NT2/D1 (cell line): Measurements from ENCODE around the gene MAGI1.

Experiments used
- DNase-seq: peaks from one replicate; pipeline ENCODE4 v3.0.0-alpha.2; 2011; ENCODE audit warnings: low read depth, low spot score
- H3K27me3 ChIP-seq: 2 replicates; pipeline ENCODE4 v1.6.0; 2011; ENCODE audit warnings: mild to moderate bottlenecking; ENCODE audit not compliant: insufficient read length, insufficient read depth
- H3K36me3 ChIP-seq: 2 replicates; pipeline ENCODE4 v1.6.1; 2011; ENCODE audit warnings: mild to moderate bottlenecking, low read length, mixed read lengths; ENCODE audit not compliant: insufficient read depth, insufficient read length
- H3K4me1 ChIP-seq: 2 replicates; pipeline ENCODE4 v1.5.1; 2011; ENCODE audit not compliant: insufficient read depth, insufficient read length
- H3K4me3 ChIP-seq: 2 replicates; pipeline ENCODE4 v1.5.1; 2011; ENCODE audit warnings: low read depth; ENCODE audit not compliant: insufficient read length
- H3K9ac ChIP-seq: 2 replicates; pipeline ENCODE4 v1.6.0; 2011; ENCODE audit warnings: low read depth; ENCODE audit not compliant: insufficient read length
- H3K9me3 ChIP-seq: 2 replicates; pipeline ENCODE4 v1.5.1; 2011; ENCODE audit warnings: mild to moderate bottlenecking, low read length; ENCODE audit not compliant: insufficient read depth
- SUZ12 ChIP-seq: IDR thresholded peaks from 2 replicates; pipeline ENCODE4 v1.6.1; 2011; ENCODE audit not compliant: insufficient read length, insufficient read depth; ENCODE audit errors: extremely low read depth
- YY1 ChIP-seq: IDR thresholded peaks from 2 replicates; pipeline ENCODE4 v1.6.1; 2011; ENCODE audit not compliant: insufficient read length, insufficient read depth
- ZNF274 ChIP-seq: IDR thresholded peaks from 2 replicates; pipeline ENCODE4 v1.6.1; 2011; ENCODE audit warnings: mild to moderate bottlenecking, low read depth, low read length

MAGI1 gene

DNA sequence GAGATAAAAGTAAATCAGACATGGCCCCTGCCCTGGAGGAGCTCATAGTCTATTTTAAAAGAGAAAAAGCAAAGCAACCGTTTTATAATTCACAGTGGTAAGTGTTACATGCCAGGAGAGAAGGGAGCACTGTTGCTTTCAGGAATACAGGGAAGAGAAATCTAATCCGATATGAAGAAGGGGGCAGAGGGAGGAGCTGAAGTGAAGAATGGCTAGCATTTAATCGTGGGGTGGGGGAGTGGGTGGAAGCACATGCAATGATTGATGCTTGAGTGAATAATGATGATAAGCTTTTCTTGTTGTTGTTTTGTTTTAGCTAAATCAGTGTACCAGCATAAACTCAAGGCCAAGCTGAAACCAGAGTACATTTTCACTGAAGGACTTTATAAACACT is 629.5 kb downstream of the MAGI1 start:
- no peak for DNase-seq
- Histone ChIP-seq H3K4me3 (no peak overlapping the region), H3K36me3 (no peaks in the 10 kb centered on the region), H3K27me3 (no peaks in the 10 kb centered on the region), H3K9me3 (no peaks in the 10 kb centered on the region), H3K4me1 (no peaks in the 10 kb centered on the region), H3K9ac (no peak overlapping the region)
- TF ChIP-seq ZNF274: no peak
- no peak for TF ChIP-seq YY1
- TF ChIP-seq SUZ12: no peak

DNA sequence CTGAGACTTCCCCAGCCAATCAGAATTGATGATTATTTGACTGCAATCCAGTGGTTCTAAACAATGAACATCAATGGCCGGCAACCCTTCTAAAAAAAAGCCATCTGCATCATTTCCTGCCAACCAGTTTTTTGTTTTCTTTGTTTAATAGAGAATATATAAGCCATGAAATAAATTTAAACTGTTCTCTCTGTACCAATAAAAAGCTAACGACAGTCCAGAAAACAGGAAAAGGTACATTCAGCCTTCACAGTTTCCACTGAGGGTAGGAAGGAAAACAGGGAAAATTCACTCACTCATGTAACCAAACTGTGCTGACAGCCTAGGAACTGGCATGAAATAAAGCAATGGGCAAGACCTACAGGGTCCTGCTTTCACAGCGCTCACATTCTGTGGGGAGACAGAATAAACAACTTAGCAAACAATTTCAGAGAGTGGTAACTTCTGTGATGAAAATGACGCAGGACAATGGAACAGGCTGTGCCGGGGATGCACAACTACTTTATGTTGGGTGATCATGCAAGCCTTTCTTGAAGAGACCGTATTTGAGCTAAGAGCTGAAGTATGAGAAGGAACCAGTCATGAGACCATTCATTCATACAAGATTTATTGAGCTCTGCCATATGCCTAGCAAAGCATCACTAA is 630.1 kb downstream of the MAGI1 start:
- Histone ChIP-seq H3K4me1 (no peaks in the 10 kb centered on the region), H3K9ac (no peak overlapping the region), H3K9me3 (no peaks in the 10 kb centered on the region), H3K27me3 (no peaks in the 10 kb centered on the region), H3K4me3 (no peak overlapping the region), H3K36me3 (no peaks in the 10 kb centered on the region)
- TF ChIP-seq SUZ12 (no peak), YY1 (no peak)
- DNase-seq: no peak

DNA sequence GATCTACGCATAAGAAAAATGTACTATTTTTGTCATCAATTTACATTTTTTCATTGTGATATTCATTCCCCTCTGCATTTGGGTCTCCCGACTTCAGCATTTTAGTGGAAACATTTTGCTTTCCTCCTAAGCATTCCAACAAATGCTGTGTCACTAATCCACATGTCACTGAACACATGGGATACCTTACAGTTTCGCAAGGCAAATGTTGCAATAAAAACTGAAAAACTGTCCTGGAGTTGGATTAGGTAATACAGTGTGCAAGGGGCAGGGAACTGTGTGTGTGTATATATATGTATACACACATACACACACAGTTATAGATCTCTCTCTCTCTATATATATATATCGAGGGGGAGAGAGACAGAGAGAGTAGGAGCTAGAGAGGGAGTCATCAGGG is 632.2 kb downstream of the MAGI1 start:
- no peaks in the 10 kb centered on the region for H3K27me3 ChIP-seq
- no peak for DNase-seq
- TF ChIP-seq ZNF274 (no peak), SUZ12 (no peak), YY1 (no peak)
- no peak overlapping the region for H3K4me3 ChIP-seq
- H3K4me1 ChIP-seq: peaks cover 5% of the 10 kb centered on the region
- H3K36me3 ChIP-seq: no peaks in the 10 kb centered on the region
- no peak overlapping the region for H3K9ac ChIP-seq
- no peaks in the 10 kb centered on the region for H3K9me3 ChIP-seq

DNA sequence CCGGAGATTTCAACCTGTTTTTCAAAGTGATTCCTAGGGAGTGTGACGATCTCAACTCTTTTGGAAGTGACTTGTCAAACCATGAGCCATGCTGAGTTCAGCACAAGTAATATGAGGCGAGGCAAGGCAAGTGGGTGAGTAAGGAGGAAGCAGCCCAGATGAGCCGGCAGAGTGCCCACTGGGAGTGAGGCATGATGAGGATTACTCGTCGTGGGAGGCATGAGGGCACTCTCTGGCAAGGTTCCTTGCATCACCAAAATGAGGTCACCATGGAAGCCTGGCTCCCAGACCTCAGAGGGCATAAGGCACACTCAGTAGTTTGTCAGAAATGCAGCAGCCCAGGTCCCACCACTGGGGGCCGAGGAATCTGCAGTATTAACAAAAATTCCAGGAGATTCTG is 636.1 kb downstream of the MAGI1 start:
- Histone ChIP-seq H3K4me1 (peaks cover 9% of the 10 kb centered on the region), H3K36me3 (no peaks in the 10 kb centered on the region), H3K9me3 (no peaks in the 10 kb centered on the region), H3K4me3 (no peak overlapping the region), H3K9ac (no peak overlapping the region), H3K27me3 (no peaks in the 10 kb centered on the region)
- no peak for DNase-seq
- TF ChIP-seq YY1 (no peak), ZNF274 (no peak), SUZ12 (no peak)

DNA sequence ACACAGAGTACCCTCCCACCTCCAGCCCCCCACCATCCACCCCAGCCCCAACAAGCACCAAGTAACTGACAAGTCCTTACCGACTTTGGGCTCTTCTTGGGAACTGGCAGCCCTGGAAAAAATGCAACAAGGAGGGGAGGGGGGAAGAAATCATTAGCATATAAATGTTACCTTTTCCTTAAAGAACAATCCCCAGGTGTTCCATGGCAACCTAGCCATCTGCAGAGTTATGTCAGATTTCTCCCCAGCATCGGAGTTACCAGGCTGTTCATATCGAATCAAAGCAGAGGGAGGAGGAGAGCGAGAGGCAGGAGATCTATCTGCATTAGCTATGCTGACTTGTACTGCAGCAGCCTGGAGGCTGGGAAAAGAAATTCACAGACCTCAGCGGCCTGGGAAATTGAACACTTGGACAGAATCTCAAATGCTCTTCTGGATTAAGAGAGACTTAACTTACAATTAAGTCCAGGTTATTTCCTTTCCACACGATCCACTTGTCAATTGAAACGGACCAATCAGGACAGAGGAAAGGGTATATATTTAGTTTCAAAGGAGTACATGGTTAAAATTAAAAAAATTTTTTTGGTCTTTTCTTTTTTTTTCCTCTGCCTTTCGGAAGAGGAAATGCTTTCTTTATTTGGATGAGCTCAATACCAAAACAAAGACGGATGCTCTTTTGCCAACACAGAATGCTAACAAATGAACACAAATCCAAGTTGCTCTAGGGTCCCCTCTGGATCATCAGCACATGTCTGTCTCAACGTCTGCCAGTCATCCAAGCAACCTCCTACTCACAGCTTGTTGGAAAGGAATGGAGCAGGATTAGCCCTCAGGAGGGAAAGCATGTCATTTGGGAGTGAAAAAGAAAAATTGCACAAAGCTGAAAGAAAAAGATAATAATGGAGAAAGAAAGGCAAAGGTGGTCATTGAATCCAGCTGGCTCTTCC is 637.1 kb downstream of the MAGI1 start:
- TF ChIP-seq SUZ12 (no peak), YY1 (no peak), ZNF274 (no peak)
- Histone ChIP-seq H3K36me3 (no peaks in the 10 kb centered on the region), H3K4me3 (no peak overlapping the region), H3K27me3 (no peaks in the 10 kb centered on the region), H3K9me3 (no peaks in the 10 kb centered on the region), H3K4me1 (peaks cover 9% of the 10 kb centered on the region), H3K9ac (no peak overlapping the region)
- peak; percentile 46 for DNase-seq

GRCh38 chr3:65400899-65401298 is 637.8 kb downstream of the MAGI1 start:
- TF ChIP-seq SUZ12: no peak
- no peak for TF ChIP-seq ZNF274
- Histone ChIP-seq H3K4me1 (peaks cover 9% of the 10 kb centered on the region), H3K4me3 (no peak overlapping the region), H3K36me3 (no peaks in the 10 kb centered on the region), H3K9ac (no peak overlapping the region), H3K27me3 (no peaks in the 10 kb centered on the region), H3K9me3 (no peaks in the 10 kb centered on the region)
- DNase-seq: peak; percentile 50

DNA sequence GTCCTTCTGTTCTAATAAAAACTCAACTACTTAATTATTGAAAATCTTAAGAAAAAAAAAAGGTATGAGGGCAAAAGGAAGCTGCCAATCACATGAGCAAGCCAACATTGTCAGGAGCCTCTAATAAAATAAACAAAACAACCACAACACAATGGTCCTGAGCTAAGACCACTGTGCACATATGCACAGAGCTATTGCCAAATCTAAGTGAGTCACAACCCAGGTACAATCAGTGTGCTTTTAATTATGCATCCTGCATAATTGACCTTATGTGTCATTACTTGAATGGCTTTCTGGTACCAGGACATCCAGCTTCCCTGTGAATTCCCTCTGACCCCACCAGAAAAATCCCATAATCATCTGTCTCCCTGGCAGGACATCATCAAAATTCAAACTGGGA is 639.8 kb downstream of the MAGI1 start:
- TF ChIP-seq ZNF274: no peak
- TF ChIP-seq YY1: no peak
- TF ChIP-seq SUZ12: no peak
- no peaks in the 10 kb centered on the region for H3K9me3 ChIP-seq
- DNase-seq: no peak
- H3K36me3 ChIP-seq: no peaks in the 10 kb centered on the region
- H3K27me3 ChIP-seq: no peaks in the 10 kb centered on the region
- H3K4me1 ChIP-seq: peaks cover 9% of the 10 kb centered on the region
- no peak overlapping the region for H3K4me3 ChIP-seq
- no peak overlapping the region for H3K9ac ChIP-seq
